ENCODE data around the gene CATSPER3. TPM values are rescaled to one million over a fixed set of nuclear protein-coding genes. Genes with fewer than 3 reads are reported as not detected.

Gene CATSPER3
- total RNA-seq, 1 donor from 2014 or later, result not detected

DNA sequence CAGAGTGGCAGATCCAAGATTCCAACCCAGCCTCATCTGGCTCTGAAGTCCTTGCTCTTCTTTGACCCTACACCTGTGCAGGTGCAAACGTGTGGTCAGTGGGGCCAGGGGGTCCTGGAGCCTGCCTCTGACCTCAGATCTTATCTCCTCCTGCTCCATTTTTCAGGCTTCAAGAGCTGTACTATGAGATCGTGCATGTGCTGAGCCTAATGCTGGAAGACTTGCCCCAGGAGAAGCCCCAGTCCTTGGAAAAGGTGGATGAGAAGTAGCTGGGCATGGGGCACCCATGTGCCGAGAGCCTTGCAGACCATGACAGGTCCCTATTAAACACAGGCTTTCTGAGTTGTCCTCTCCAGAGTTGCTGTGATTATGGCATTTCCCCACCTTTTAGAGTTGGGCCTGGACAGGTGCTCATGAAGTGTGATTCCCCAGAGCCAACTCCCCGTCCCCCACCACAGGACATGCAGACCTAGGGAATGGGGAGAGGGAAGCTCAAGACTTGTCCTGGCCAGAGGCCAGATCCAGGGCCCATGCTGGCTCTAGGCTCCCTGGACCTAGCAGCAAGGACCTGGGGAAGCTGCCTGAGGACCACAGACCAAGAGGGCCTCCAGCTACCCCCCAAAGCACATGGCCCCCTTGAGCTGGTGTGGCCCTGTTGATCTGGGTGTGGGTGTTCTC lies 43.8 kb downstream of the CATSPER3 start:
- no peak for DNase-seq

DNA sequence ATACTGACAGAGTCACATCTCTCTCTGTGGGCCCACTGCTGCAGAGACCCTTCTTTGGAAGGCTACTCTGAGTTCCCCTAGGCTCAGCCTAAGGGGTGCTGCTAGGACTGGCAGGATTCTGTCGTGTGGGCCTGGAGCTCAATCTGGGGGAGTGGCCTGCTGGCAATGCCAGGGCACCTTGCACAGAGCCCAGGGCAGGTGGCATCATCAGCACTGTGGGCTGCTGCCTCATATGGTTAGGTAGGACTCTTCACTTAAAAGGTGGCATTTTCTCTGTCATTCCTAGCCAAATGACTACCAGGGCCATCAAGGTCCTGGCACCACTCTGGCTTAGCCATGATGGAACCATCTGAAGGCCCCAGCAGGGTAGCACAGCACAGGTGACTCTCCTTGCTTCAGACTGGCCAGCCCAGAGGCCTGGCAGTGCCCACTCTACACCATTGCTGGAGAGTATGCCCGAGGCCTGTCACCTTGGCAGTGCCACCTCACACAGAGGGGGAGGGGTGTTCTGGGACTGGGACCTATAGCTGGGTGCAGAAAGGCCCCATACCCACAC lies 44.4 kb downstream of the CATSPER3 start:
- no peak for DNase-seq

DNA sequence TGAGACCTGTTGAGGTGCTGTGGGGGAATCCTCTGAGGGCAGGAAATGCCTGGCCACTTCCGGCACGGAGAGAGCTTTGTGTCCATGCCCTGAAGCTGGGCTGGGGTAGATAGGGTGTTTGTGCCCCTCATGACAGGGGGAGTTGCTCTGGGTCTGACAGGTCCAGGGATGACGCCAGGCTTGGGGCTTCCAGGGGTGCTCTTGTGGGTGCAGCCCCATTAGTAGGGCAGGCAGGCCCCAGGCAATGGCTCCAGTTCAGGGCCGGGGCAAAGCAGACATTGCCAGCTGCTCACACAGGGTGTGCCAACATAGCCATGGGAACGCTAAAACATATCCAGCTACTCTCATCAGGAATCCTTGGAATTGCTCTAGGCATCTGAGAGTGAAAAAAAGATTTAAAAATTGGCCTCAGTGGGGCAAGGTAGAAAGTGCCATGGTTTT lies 45.3 kb downstream of the CATSPER3 start:
- DNase-seq, result peak; percentile 82

DNA sequence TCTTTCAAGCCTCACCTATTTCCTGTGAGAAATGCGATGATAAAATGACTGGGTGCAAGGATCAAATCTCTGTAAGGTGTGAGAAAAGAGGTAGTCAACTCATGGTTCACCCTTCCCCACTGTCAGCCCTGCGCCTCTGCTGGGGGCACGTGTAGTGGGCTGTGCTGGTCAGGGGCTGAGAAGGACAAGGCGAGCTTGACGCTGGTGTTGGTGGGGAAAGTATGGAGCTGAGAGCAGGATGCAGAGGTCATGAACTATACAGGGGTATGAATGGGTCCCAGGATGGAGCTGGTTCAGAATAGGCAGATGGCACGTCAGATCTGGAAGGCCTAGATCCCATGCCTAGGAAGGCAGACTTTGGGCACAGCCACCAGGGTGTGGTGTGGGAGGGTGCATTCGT lies 45.7 kb downstream of the CATSPER3 start:
- no peak for DNase-seq

DNA sequence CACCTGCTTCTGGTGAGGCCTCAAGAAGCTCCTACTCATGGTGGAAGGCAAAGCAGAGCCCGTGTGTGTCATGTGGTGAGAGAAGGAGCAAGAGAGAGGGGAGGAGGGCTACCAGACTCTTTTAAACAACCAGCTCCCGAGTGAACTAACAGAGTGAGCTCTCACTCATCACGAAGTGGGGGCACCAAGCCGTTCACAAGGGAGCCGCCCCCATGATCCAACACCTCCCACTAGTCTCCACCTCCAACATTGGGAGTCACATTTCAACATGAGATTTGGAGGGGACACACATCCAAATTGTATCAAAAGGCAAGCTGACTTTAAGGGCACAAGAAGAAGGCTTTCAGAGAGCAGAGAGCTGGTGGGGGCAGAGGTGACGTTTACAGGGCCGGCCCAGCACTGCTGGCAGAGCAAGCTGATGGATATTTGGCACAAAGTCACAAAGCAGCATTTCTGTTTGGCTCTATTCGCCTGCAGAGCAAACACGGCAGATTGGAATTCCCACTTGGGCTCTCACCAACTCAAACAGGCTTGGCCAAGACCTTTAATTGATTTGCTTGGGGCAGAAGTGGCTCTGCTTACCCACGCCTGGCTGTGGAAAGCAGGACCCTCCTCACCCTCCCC lies 46.4 kb downstream of the CATSPER3 start:
- peak; percentile 88 for DNase-seq

DNA sequence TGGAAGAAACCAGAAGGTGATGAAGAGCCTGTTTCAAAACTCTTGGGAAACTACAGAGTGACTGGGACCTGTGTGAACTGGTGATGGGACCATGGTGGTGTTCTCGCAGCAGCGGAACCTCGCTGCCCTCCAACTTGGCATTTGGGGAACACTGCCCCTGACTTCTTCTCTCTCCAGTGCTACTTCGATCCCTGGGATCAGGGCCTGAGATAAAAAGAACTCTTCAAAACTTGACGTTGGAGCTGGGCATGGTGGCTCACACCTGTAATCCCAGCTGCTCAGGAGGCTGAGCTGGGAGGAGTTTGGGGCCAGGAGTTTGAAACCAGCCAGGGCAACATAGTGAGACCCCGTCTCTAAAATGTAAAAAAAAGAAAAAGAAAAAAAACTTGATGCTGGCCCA lies 48.2 kb downstream of the CATSPER3 start:
- DNase-seq, result no peak

DNA sequence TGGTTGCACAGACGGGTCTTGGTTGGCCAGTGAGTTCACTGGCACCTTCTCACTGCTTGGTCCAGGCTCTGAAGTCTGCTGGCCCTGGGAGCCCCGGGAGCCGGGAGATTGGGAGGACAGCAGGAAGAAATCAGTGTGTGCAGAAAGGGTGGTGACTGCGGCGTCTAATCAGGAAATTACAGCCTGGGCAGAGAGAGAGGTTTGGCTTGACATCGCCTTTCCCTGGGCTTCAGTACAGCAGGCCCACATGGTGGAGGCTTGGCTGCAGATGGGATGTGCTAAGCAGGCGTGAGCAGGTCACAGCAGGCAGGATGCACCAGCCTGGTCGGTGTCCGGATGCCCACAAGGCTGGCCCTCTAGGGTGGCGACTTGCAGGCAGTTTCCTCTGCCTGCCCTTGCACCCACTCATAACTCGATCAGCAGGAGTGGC lies 49.2 kb downstream of the CATSPER3 start:
- peak; percentile 63 for DNase-seq

DNA sequence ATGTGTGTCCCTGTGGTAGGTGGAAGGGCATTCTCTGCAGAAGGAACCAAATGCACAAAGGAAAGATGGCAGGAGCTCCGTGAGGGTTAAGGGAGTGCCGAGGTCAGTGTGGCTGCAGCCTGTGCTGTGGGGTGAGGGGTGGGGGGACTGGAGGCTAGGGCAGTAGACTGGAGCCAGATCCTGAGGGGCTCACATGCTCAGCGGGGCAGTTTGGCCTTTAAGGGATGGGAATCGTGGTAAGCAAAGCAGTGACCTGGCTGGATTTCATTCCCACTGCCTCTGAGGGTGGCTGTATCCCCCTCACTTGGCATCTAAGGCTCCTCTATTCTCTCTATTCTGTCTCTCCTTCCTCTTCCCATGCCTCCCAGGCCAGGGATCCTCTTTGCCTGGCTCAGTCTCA lies 50.8 kb downstream of the CATSPER3 start:
- DNase-seq, result no peak

DNA sequence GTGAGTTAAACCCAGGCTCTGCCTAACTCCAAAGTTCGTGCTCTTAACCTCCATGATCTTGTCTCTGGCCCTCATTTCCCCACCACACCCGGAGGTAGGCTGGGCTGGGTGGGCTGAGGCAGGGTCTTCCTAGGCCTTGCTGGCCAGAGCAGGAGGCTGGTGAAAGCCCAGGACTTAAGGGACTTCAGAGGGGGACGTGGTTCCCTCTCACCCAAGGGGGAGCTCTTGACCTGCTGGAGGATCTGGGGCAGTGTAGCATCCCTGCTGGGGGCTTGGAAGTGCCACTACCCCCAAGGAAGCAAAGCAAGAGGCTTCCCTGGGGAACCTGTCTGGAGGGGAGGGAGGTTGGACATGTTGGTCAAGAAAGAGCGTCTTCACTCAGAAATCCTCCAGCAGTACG lies 51.6 kb downstream of the CATSPER3 start:
- no peak for DNase-seq

DNA sequence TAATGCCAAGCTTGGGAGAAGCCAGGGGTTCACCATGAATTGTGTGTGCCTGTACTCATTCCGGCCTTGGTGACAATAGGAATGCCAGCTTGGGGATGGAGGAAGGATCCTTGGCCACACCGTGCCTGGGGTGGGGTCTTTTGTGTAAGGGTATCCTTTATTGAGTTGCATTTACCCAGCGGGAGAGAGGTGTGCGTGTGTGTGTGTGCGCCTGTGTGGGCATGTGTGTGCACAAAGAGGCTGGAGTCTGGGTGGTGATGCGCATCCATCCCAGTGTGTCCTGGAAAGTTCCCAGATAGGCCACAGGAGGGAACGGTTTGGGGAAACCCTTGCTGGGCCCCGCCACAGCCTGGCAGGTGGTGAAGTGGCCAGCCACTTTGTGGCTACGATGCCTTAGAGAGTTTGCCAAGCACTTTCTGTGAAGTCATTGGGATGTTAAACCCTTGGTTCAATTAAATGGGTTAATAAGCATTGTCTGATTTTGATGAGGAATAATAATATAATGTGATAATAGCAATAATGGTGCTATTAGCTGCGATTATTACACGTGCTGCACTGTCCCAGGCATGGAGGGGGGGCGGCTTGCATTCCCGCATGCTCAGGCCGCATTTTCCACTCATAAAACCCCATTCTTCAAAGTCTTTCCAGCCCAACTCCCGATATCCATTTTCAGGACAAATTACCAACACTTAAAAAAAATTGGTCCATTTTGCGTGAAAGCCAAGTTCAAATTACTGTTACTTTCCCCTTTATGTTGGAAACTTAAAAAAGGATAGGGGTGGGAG lies 52.6 kb downstream of the CATSPER3 start:
- peak; percentile 21 for DNase-seq

DNA sequence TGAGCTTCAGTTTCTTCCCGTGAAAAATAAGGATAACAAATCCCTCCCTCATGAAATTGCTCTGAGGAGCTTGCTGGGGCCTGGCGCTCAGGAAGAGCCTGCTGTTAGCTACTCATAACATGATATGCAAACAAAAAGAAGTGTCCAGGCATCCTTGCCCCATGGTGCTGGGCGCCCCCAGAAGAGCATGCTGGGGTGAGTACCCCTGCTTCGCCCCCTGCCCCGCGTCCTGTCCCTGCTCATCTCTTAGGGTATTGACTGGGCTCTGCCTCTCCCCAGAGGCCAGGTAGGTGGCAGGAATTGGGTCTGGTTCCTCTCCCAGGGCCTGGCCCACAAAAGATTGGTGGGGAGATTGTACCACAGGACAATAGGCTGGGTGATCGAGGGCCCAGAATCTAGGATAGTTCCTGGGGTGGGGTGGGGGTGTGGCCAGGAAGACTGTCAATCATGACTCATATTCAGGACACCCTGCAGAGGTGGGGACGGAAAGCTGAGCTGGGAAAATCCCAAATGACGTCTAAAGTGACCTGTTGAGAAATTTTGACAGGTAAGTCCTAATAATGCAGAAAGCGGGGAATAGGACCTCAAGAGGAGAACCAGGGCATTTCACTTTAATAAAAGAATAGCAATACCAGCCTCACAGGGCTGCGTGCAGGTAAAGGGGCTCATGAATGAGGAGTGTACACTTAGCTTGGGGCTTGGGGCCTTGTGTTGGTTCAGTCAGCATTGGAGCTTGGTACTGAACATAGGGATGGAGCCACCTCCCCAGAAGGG lies 57.4 kb downstream of the CATSPER3 start:
- no peak for DNase-seq

DNA sequence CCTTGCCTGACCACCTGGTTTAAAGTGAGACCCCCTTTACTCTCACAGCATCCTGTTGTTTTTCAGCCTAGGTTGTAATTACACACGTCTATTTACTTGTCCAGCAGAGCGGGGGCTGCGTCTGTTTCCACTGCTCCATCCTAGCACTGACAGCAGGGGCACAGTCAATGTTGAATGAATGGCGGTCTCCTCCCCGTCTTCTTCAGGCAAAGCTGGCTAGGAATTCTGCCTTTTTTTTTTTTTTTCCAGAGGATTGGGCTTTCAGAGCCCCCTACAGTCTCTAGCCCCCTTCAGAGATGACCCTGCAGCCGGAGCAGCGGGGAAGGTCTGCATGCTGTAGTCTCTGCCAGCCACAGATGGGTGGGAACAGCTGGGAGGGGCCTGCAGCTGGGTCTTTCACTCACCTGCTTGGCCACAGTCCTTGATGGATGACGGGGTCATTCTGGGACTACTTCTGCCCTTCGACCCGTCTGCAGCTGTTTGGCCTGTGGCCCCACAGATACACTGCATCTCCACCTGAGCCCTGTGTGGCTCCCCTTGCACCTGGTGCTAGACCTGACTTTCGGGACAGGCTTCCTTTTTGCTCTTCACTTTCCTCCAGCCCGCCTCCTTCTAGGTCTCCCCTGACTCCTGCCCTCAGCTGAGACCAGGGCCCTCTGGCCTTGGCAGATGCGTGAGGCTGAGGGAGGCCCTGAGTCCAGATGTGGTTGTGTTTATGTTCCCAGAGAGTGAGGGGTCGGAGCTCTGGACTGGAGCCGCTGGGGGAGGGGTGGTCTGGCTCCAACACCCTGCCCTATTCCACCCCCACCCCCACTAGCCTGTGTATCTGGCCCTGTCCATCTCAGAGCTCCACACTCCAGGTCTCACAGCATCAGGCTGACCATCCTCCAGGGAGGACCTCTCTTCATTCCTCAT lies 58.3 kb downstream of the CATSPER3 start:
- DNase-seq, result peak; percentile 79

DNA sequence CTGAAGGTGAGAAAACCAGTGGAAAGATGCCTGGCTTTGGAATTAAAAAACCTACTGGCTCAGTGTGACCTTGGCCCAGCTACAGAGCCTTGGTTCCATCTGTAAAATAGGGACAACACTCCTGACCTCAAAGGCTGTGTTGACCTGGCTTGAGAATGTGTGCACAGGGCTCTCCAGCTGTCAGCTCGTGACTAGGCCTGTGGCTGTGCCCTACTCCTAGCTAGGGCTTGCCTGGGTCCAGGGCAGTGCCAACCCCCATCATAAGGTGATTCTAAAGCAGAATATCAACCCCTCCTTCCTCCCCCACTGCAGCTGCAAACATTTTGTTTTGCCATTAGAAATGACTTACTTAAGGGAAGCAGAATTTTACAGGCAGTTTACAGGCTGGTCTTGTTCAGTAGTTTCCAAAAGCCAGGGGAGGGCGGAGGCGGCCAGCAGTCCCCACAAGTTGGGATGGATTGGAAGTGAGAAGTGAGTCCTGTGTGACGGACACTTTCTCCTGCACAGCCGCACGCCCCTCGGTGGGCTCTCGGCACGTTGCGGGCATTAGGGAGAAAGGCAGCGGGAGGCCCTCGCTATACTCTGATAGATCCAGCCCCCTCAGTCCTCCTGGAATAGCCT lies 59.0 kb downstream of the CATSPER3 start:
- DNase-seq, result peak; percentile 57

DNA sequence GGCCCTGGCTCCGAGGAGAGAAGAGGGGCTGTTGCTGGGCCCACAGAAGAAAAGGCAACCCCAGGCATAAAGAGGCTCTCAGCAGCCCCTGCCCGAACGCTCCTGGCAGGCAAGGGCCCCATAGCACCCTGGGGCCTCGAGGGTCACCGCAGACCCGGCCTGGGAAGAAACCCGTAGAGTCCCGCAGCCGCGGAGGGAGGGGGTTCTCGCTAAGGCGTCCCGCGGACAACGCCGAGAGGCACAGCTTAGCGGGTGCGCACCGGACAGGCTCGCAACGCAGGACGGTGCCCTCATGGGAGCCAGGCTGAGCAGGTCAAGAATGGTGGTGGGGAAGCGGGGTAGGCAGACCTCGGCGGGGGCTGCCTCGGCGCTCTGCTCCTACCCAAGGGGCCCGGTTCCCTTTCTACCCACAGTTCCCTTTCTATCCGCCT lies 59.6 kb downstream of the CATSPER3 start:
- DNase-seq, result no peak

DNA sequence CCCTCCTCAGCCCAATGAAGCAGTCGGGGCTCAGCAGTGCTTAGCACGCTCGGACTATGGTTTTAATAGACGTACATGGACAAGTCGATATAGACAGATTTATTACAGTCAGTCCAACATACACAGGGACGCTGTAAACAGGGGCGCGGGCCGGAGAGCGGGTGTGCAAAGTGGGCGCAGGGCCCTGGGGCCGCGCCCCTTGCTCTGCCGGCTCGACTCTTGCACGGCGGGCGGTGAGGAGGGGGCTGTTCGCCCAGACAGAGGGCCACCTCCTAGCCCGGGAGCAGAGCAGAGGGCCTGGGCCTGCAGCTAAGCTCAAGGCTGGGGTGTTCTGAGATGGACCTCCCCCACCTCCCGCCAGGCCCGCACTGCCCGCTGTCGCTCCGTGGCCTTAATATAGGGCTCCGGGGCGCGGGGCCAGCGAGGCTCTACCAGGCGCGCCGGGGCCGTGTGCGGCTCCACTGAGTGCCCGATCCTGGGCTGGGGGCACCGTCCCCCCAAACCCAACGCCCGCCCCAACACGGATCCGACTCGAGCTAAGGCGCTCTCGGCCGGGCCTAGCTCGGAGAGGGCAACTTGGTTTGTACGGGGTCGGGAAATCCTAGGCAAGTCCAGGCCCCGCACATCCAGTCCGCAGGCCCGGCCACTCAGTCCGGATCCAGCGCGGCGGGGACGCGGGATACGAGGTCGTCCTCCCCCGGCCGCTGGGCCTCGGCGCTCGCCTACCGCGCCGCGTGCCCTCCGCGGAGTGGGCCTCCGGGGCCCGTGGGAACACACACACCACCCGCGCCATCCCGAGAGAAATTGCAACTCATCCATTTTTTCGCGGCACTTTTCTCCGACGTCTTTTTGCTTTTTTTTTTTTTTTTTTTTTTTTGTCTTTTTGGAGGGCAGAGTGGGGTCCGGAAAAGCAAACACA lies 60.2 kb downstream of the CATSPER3 start:
- no peak for DNase-seq

DNA sequence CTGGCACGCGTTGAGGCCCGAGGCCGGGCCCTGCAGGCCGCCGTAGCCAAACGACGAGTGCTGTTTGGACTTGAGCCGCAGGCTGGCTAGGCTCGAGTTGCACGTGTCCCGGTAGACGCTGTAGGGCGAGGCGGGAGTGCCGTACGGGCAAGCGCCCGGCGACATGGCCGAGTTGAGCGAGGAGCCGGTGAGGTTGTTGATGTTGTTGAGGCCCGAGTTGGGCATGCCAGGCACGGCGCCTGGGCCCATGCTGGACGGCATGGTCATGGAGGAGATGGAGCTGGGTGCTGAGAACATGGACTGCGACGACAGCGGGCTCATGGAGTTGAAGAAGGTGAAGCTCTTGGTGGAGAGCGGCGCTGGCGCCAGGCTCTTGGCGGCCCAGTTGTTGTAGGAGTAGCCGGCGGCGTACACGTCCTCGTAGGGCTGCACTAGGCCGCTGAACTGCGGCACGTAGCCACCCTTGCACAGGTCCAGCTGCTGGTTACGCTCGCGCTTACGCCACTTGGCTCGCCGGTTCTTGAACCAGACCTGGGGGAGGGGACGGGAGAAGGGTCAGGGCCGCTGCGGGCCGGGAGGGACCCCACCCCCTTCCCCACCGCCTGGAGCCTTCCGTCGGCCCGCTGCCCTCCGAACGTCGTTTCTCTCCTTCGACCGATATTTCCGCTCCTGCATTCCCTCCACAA lies 61.2 kb downstream of the CATSPER3 start:
- DNase-seq, result peak; percentile 46

DNA sequence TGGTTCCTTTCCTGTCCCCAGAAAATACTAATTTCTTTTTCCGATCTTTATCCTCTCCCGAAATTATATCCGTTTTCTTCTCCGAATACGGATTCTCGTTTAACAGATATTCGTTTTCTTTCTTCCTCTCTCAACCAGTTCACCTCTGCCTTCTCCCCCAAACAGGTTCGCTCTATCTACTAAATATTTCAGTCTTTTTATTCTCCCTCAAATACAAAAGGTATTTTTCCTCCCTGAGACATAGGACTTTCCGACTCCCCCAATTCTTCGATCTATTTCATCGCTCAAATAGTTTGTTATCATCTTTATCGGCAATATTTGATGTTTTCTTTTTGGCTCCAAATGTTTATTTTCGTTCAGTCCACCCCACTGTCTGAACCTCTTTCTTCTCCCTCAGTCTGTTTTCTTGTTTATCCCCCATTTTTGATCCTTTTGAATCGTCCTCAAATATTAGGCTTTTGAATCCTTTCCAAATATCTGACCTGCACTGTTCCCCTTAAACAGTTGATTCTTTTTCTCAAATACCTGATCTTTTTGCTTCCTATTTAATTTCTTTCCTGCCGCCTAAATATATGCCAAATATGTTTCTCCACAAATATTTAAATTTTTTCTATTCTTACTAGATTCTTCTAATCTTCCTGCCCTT lies 61.9 kb downstream of the CATSPER3 start:
- DNase-seq, result no peak
